GM18511 (cell line): ENCODE measurements around the gene ZNF362.

Experiments used
- ATAC-seq: cut with Tn5 transposase; IDR thresholded peaks from one replicate; pipeline ENCODE4 v1.9.1; 2021; ENCODE audit warnings: mild to moderate bottlenecking, moderate library complexity; ENCODE audit not compliant: unreplicated experiment

The ZNF362 gene

DNA sequence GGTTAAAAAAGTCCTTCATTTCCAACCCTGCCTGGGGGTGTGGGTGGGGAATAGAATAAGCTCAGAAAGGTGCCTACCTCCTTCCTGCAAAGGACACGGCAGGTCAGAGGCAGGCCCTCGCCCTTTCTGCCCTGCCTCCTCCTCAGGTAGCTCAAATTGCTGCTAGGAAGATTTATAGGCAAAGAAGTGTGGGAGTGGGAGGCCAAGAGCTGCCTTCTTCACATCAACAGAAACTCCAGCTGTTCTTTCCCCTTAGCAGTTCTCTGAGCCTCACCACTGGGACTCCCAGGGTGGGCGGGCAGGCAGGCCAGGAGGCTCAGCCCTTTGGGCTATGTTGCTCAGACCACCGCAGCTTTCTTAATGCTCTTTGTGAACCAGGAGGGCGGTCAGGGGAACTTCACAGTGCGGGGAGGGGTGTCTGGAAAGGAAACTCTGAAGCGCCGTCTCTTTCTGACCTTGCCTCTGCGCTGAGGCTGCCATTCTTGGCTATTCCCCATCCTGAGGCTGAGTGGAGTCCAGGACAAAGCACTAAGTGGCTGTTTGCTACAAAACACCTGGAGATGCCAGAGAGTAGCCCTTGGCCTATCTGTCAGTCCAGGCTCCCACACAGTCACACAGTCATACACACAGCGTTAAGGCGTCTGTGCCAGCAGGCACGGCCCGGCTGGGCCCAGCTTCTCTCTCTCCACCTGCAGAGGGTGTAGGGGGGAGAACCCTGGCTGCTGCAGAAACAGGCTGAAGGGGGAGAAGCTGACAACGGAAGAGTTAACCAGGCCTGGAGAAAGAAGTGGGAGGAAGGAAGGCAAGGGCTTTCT, 67.6 kb downstream of the ZNF362 start:
- ATAC-seq, result no peak

DNA sequence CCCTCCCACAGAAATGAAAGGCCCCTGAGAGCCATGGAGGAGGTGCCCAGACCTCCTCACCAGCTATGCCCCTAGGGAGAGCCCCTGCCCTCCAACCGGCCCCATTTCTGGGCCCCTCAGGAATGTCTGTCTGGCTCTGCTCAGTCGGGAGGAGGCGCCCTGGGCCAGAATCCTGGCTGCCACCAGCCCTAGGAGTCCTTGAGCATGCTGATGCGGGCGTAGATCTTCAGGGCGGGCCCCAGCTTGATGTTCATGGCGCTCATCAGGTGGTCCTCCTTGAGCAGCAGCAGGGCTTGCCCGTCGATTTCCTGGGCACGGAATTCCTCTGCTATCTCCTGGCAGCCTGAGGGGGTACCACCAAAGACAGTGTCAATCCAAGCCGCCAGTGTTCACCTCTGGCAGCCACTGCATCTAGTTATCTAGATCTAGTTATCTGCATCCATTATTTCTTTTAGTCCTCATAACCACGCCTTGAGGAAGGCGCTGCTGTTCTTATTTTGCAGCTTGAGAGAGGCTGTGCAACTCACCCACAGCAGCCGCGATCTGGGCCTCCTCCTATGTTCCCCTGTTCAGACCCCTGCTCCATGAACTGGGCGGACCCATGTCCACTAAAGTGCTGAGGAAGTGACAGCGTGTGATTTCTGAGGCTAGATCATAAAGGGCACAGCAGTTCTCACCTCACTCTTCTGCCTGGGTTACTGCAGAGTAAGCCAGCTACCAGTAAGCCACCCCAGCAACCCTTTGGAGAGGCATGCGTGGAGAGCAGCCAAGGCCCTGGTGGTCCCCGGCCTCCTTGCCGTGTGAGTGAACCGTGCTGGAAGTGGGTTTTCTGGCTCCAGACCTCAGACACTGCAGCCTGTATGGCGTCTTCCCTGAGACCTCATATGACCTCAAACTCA, 68.6 kb downstream of the ZNF362 start:
- ATAC-seq, result no peak

DNA sequence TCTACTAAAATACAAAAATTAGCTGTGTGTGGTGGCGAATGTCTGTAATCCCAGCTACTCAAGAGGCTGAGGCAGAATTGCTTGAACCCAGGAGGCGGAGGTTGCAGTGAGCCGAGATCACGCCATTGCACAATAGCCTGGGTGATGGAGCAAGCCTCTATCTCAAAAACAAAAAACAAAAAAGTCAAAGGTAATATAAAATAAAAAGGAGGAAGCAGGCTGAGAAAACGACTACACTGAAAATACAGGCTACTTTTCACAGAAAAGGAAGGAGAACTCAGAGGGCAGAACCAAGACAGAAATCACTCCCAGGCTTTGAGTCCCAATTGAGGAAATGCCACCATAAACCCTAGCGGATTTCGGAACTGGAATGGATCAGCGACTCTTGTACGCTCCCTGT, 70.5 kb downstream of the ZNF362 start:
- no peak for ATAC-seq

DNA sequence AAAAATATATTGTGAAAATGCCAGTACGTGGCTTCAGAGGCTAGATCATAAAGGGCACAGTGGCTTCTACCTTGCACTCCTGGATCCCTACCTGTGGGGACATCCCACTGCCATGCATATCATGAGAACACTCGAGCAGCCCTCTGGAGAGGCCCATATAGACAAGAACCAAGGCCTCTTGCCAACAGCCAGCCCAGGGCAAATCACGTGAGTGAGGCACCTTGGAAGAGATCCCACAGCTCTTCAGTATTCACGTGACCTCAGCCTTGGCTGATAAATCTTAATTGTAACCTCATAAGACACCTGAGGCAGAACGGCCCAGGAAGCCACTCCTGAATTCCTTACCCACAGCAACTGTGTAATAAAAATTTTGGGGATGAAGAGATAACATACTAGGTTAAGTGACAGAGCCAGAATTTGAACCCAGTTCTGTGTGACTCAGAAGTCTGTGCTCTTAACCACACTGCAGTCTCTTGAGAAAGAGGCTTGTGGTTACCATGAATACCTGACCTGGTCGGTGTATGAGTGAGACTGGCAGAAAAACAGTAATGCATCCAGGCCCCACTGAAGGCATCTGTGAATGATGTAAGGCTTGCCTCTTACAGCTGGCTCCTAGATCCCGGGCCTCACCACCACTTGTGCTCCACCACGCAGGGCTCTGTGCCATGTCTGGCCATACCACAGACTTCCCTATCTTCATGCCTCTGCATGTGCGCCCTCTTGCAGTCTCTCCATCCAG, 71.5 kb downstream of the ZNF362 start:
- ATAC-seq, result no peak

DNA sequence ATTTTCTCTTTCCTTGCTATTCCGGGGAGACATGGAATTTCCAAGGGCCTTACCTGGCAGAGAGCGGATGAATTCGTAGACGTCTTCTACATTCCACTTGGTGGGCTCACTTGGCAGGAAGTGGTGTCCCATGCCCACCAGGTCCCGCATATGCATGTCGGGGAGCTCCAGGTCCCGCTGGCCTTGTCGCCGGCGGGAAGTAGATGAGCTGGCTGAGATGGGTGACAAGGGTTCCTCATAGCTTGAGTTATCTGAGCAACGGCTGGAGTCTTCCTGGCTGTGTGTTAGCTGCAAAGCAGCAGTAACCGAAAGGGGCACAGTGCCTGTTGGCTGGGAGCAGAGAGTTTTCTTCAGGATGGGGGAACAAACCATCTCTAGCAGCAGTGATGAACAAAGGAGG, 72.5 kb downstream of the ZNF362 start:
- no peak for ATAC-seq

GRCh38 chr1:33329600-33330305, 73.5 kb downstream of the ZNF362 start:
- ATAC-seq, result no peak

DNA sequence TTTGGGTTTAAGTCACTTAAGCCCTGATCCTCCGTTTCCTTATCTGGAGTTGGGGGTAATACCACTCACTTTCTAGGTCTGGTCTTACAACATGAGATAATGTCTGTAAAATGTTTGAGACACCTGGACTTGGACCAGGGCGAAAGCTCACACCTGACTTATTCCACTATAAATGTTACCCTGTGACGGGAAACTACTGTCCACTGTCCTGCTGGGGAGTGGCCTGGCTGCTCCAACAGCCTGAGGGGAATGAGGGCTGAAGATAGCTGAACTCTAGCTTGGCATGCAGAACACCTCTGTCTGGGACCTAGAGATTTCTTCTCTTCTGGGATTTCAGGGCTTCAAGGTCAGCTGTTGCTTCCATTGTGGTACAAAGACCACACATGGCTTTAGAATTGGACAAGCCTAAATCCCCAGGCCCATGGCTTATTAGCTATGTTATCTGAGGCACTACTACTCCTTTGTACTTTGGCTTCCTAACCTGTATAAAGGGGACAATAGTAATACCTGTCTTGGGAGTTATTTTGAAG, 74.1 kb downstream of the ZNF362 start:
- ATAC-seq, result no peak

DNA sequence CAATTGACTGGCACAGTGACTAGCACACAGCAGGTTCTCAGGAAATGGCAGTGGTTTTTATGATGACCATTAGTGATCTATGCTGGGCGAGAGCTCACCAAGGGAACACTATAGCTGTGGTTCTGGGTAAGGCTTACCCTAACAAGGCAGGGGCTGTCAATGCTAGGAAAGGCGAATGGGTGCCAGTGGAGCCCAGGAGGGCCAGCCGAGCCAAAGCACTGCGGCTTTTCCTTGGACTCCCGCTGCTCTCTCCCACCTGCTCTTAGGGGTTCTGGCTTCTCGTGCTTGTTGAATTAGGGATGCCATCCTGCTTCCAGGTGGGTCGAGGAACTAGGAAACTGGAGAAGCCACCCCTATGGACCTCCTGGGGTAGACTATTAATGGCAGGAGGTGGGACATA, 74.6 kb downstream of the ZNF362 start:
- ATAC-seq, result no peak

GRCh38 chr1:33331444-33332356, 75.4 kb downstream of the ZNF362 start:
- no peak for ATAC-seq

- no peak for ATAC-seq
Observed at GRCh38 chr1:33332357-33332789, 76.1 kb downstream of the ZNF362 start.

GRCh38 chr1:33332881-33333280, 76.6 kb downstream of the ZNF362 start:
- ATAC-seq, result no peak

DNA sequence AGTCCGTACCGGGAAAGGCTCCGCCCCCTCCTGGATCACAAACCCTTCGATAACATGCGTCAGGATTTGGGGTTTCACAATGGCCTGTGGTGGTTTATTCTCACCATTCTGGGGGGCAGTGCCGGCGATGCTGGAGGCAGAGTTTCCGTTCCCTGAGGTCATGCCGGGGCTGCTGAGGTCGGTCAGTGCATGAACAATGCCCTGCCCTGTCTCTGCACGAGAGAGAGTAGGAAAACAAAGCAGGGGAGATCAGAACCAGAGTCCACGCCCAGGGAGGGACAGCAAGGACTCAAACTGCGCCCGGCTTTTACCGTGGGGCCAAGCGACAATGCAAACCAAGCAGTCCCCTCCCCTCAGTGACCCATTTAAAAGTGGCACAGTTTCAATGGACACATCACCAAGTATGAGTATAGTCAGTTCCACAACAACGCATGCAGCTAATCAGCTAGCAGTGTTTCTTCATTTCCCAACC, 77.8 kb downstream of the ZNF362 start:
- no peak for ATAC-seq

DNA sequence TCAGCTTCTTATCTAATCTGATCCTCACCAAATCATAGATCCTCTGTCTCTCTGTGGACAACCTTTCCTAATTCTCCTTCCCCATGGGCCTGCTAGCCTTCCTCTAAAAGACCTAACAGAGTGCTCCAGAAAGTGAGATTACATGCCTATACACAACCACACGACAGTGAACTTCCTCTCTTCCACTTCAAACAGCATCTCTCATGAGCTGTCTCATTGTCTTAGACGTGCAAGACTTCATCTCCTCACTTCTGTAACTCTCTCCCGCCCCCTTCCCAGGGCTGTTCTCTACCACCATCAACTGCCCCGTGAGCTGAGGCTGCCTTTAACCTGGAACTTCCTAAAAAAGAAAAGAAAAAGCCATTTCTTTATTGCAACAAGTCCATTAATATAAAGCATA, 78.7 kb downstream of the ZNF362 start:
- no peak for ATAC-seq

GRCh38 chr1:33336580-33336979, 80.3 kb downstream of the ZNF362 start:
- no peak for ATAC-seq

DNA sequence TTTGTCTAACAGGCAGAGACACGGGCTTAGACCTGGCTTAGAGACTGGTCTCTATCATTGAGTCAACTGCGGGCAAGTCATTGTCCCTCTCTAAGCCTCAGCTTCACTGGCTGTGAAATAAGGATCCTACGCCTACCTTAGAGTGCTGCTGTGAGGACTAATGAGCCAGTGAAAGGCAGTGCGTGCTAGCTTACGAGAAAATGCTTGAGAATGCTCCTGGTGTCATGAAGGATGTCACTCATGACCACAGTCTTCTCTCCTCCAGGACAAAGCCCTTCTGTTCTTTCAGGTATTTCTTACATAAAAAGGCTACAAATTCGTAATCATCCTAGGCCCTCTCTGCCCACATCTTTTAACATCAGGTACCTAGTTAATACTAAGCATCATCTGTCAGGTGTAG, 81.1 kb downstream of the ZNF362 start:
- no peak for ATAC-seq

DNA sequence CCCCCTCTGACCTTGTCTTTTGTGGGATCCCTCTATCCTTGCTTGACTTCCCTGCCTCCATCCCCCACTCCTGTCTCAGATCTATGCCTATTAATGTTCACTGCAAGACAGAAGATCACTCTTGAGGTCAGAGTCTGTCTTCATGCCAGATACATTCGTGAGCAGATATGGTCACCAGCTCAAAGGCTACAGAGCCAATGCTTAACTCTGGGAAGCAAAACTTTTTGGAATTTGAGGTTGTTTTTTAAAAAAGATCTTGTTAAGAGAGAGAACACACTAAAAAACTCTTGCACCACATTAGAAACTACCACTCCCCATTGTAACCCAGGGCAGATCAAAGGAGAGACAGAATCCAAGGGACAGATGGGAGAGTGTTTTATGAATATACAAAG, 81.8 kb downstream of the ZNF362 start:
- ATAC-seq, result no peak

GRCh38 chr1:33338440-33339211, 82.3 kb downstream of the ZNF362 start:
- no peak for ATAC-seq

DNA sequence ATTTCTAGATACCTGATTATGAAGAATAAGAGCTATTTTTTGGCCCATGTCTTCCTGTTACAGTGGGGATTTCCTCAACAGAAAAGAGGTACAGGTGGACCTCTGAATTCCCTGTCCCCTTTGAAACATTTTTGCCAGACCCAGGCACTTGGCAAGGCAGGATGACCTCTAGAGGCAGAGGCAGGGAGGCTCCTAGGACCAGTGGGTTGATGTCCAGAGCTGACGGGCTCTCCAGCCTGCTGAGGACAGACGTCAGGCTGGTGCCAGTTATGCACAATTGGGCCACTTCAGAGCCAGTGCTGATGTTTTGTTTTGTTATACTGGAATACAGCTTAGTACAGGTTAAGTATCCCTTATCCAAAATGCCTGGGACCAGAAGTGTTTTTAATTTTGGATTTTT, 83.1 kb downstream of the ZNF362 start:
- no peak for ATAC-seq

GRCh38 chr1:33341190-33341589, 84.9 kb downstream of the ZNF362 start:
- ATAC-seq, result no peak
